ENCODE results near the gene SF3B4. TPM values are rescaled to one million over a fixed set of nuclear protein-coding genes. Genes with fewer than 3 reads are reported as not detected.
A peak's percentile ranks its signal among the peaks of the same experiment; 100 is the strongest.
"Not testable (repeated sequence)": the region's sequence is repeated elsewhere in the genome, so short reads cannot be mapped to it uniquely, and the experiment has no call there.

Gene SF3B4
- polyA plus RNA-seq, 12 donors: 36.0 to 64.6 (median 45.2) TPM; not detected in 1

DNA sequence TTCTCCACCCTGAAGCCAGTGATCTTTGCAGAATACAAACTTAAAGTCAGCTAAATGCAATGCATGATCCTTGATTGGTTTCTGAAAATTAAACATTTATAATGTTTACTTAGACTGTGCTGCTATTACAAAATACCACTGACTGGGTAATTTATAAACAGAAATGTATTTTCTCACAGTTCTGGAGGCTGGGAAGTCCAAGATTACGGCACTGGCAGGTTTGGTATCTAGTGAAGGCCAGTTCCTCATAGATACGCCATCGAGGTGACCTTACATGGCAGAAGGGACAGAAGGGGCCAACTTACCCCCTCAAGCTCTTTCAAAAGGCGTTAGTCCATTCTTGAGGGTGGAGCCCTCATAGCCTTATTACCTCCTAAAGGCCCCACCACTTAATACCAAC, 31.0 kb downstream of the SF3B4 start:
- no peak for DNase-seq

DNA sequence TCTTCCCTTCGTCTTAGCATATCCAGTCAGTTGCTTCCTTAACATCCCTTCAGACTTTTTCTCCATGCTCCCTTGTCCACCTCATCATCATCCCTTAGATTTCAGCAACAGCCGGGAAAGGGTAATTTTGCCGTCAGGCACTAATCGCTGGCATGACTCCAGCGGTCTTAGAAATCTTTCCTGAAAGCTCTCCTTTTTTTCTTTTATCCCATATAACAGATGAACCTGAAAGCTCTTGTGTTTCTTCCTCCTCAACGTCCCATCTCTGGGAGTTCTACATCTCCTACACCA, 38.7 kb downstream of the SF3B4 start:
- no peak for DNase-seq

DNA sequence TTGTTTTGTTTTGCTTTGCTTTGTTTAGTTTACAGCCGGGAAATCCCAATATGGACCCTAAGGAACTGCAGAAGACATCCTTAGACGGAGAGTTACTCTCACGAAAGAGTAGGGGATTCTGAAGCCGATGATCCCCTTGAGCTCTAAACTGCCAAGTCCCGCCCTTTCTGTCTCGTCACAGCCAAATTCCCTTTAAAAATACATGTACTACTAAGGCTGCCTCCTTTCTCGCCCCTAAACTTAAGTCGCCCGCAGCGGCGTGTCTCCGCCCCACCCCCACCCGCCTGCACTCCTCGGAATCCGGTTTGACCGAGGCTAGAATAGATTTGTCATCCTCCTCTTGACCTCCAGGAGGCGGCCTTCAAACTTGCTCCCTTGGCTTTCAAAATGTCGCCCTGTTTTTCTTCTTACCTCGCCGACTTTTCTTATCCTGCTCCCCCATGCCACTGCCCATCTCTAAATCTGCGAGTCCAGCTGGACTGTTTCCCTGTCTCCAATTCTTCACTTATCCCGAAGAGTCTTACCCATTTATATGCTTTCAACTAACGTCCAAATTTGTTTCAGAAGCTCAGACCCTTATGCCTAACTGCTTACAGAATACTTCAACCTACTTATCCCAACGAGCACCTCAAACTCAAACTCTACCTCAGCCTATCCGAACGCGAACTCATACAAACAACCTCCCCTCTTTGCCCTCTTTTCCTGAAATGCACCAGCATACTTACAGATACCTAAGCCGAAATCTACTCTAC, 39.2 kb downstream of the SF3B4 start:
- peak; percentile 91 for DNase-seq

DNA sequence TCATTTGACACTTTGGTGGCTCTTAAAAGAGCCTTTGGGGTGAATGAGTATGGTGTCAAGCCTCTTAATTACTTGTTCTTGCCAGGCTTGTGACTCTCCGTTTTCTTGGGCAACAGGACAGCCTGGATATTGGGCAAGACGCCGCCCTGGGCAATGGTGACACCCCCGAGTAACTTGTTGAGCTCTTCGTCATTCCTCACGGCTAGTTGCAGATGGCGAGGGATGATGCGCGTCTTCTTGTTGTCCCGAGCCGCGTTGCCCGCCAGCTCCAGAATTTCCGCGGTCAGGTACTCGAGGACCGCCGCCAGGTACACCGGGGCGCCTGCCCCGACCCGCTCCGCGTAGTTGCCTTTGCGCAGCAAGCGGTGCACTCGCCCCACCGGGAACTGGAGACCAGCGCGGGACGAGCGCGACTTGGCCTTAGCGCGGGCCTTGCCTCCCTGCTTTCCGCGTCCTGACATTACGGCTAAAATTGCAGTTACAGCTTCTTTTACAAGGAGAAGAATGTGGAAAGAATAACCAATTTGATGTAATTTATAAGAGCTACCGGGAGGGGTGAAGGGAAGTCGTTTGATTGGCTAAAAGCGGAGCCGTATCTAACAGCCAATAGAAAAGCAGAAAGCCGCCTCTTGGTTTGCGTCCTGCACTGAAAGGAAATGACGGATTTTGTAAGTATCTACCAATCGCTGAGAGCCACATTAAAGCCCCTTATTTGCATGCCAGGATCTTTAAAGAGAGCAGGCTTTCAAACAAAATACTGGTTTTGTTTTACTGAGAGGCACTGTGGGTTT, 40.0 kb downstream of the SF3B4 start:
- peak; percentile 94 for DNase-seq

DNA sequence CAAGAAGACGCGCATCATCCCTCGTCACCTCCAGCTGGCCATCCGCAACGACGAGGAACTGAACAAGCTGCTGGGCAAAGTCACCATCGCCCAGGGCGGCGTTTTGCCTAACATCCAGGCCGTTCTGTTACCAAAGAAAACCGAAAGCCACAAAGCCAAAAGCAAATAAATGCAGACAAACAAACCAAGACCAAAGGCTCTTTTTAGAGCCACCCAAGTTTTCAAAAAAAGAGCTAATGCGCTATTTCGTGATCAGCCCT, 40.5 kb downstream of the SF3B4 start:
- not testable (repeated sequence) for DNase-seq

DNA sequence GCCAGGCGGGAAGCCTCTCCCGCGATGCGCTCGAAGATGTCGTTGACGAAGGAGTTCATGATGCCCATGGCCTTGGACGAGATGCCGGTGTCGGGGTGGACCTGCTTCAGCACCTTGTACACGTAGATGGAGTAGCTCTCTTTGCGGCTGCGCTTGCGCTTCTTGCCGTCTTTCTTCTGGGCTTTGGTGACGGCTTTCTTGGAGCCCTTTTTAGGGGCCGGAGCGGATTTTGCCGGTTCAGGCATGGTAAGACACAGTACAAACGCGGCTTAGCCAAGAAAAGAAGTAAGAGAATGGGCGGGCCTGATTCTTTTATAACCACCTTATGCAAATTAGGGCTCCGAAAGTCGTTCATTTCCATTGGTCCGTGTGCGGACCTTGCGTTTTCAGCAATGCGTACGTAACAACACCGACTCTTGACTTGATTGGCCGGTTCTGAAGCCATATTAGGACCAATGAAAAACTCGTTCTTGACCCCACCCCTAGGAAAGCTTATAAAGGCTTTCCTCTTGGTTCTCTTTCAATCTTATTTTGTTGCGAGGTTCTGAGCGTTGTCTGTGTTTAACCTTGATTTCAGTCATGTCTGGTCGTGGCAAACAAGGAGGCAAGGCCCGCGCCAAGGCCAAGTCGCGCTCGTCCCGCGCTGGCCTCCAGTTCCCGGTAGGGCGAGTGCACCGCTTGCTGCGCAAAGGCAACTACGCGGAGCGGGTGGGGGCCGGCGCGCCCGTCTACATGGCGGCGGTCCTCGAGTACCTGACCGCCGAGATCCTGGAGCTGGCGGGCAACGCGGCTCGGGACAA, 41.0 kb downstream of the SF3B4 start:
- peak; percentile 98 for DNase-seq

DNA sequence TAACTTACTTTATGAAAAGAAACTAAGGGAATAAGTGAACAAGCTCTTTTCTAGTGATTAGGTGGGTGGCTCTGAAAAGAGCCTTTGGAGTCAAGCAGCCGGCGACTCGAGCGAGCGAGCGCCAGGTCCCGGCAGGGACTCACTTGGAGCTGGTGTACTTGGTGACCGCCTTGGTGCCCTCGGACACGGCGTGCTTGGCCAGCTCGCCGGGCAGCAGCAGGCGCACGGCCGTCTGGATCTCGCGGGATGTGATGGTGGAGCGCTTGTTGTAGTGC, 41.5 kb downstream of the SF3B4 start:
- DNase-seq: peak; percentile 21

DNA sequence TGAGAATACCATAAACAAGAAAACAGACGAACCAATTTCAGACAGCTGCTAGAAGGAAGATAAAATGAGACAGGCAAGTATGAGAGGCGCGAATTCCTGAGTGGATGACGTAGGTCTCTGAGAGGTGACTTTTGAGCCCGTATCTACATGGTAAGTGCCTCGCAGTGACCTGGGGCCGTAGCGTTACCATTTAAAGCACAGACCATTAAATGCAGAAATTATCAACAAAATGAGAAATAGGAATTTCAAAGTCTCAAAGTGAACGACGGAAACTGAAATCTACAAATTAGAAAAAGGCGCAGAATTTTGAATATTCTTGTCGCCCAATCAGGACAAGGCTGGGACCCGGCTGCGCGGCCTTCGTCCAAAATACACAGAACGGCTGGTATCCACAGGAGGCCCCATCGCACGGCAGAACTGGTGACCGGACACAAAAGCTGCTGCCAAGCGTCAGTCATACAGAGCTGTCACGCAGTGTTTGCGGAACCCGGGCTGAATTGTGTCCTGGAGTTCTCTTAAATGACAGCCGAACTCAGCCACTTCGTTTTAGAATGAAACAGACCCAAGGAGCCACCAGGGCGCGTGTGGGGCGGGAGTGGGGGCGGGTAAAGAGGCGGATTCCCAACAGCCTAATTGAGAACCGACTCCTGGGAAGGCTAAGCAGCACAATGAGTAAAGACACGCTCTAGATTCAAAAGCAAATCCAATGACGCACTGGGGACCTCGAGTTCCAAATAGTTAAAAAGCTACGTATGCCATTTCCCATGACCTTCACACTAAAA, 42.1 kb downstream of the SF3B4 start:
- DNase-seq: peak; percentile 83

DNA sequence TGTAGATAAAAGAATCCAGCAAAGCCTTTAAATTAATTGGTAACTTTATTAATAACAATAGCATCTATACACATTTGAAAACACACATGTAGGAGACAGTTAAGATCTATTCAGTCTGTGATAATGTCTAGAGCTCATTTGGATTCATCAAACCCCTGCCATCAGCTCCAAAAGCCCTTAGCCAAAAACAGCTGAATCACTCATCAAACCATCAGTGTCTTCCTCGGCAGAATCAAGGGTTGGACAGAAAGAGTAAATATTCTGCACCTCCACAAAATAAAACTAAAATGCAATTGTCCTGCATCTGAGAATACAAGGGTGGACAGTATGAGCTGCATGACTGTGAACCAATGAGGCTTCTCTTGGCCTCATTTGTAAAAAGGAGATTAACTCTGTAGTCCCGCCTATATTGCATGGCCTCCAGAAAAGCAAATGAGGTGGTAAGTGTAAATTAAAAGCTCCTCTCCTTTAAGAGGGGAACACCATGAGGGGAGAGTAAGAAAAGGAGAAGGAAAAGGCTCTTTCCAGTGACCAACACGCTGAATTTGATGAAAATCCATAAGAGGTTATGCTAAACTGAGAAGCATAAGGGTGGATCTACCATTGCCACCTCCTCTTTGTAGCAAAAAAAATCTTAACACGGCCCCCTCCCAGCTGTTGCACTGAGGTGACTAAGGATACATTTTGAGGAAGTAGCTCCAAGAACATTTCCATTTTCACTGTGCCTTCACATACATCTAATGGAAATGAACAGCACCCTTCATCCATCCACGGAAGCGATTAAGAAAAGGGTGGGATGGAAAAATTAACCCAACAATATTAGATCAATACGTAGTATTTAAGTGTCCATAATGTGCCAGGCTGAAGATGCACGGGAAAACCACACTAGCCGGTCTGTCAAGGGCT, 42.9 kb downstream of the SF3B4 start:
- peak; percentile 47 for DNase-seq

DNA sequence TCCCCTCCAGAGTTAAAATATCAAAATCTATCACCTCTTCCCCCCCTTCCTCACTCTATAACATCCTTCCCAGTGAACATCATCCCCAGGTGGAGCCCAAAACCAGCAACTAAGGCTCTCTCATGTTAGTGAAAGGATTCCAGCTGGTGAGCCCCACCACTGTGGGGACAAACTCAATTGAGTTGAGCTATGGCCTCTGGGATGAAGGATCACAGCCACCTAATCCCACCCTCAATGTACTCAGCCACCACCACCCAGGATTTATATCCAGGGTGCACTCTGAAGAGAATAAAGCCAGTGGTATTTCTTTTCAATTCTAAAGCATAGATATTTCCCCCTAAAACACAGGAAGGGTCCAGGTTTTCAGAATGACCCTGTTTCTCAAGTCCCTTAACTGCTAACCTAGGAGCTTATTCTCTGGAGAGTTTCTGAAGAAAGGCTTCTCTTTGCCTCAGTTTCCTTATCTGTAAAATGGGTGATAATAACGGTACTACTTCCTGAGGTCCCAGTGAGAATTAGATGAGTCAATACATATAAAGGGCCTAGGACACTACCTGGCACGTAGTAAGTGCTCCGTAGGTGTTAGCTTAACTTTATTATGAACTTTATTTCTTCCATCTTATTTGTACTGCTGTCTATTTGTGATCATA, 43.9 kb downstream of the SF3B4 start:
- DNase-seq: no peak

DNA sequence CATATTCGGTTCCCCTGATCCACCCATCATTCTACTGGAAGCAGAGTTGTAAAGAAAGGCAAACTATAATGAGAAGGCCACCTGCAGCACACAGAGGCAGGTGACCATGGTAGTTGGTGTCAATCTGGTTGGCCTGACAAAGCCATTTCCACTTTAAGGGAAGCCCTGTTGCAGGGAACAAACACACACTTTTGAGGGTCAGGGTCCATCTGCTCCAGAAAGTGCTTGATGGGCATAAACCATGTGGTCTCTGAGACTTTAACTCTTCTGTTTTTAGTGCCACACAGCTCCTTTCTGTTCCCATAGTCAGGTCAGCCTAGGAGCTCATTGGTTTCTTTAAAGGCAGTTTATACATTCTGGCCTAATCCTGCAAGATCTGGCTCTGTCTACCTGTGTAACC, 45.7 kb downstream of the SF3B4 start:
- no peak for DNase-seq

DNA sequence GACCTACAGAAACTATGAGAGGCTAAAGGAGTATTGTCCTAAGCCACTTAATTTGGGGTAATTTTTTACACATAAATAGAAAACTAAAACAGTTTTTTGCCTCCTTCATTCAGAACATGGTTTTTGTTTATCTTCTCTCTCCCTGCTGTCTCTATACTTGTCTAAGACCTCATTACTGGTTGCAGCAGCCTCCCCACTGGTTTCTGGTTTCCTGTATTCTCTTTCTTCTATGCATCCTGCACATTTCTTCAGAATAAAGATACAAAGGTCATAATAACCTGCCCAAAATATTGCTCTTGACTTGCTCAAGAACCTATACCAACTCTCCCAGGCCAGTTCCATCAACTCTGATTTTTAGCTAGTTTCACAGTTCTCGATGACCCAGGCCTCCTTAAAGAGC, 48.0 kb downstream of the SF3B4 start:
- no peak for DNase-seq

DNA sequence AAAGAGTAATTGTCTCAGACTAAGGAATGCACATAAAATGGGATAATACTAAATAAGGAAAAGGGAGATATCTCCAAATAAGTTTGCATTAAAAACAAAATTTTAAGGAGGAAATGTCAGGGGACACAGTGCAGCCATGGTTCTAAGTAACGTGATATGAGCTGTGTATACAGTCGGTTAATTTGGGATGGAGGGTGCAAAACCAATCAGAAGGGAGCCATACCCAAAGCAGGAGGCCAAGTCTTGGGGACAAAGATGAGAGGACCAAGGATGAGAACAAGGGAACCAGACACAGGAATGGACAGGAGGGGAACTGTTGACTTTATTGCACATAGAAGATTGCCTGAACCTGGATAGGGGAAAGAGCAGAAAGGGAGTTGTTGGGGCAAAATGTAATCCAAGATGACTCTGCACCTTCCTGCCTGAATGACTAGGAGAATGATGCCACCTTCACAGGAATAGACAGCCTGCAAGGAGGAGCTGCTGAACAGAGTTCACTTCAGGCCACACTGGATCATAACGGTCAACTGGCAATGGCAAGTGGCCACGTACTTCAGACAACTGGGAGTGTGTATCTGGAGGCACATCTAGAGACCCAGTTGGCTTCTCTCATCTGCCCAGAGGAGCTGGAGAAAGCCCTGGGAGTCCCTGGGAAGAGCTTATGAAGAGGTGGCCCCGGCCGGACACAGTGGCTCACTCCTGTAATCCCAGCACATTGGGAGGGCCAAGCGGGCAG, 50.2 kb downstream of the SF3B4 start:
- no peak for DNase-seq

Other genes starting within 250 kb of the SF3B4 start
- gene FCGR1A, start 145.1 kb downstream of the SF3B4 start, polyA plus RNA-seq (ENCODE audit: insufficient read length in 12 of 12): 1 to 10 TPM in 10 of 12 donors, not detected in 2; 1.3 to 4.8 (median 2.0) TPM
- 10 to 100 TPM in 9 of 12 donors, 1 to 10 TPM in 2, not detected in 1; 9.5 to 20.1 (median 12.3) TPM for gene BOLA1, start 28.2 kb downstream of the SF3B4 start, polyA plus RNA-seq (ENCODE audit: insufficient read length in 12 of 12)
- gene SV2A, start 10.0 kb downstream of the SF3B4 start, polyA plus RNA-seq (ENCODE audit: insufficient read length in 12 of 12): 1 to 10 TPM in 11 of 12 donors, not detected in 1; 2.2 to 5.4 (median 3.9) TPM
- 10 to 100 TPM in 11 of 12 donors, not detected in 1; 14.3 to 42.8 (median 21.7) TPM for gene MTMR11, start 9.1 kb upstream of the SF3B4 start, polyA plus RNA-seq (ENCODE audit: insufficient read length in 12 of 12)
- gene OTUD7B, start 82.9 kb upstream of the SF3B4 start, polyA plus RNA-seq (ENCODE audit: insufficient read length in 12 of 12): 10 to 100 TPM in 11 of 12 donors, not detected in 1; 13.3 to 17.4 (median 15.4) TPM
- 10 to 100 TPM in 11 of 12 donors, not detected in 1; 36.4 to 61.4 (median 49.9) TPM for gene VPS45, start 140.0 kb upstream of the SF3B4 start, polyA plus RNA-seq (ENCODE audit: insufficient read length in 12 of 12)
- 100 to 1,000 TPM in 1 of 12 donors, 10 to 100 TPM in 10, not detected in 1; 57.3 to 102 (median 84.3) TPM for gene PLEKHO1, start 222.1 kb upstream of the SF3B4 start, polyA plus RNA-seq (ENCODE audit: insufficient read length in 12 of 12)

Data from muscle of arm (tissue), 12 donors.